GM19397 (cell line): ENCODE measurements around the gene VPS13A.

Experiments
- ATAC-seq: cut with Tn5 transposase; IDR thresholded peaks from one replicate; pipeline ENCODE4 v1.9.1; 2021; ENCODE audit warnings: mild to moderate bottlenecking, moderate library complexity; ENCODE audit not compliant: unreplicated experiment

The VPS13A gene

GRCh38 chr9:77177143-77177893, at the start of gene VPS13A:
Gene VPS13A, plus strand, starts transcription at chr9:77177534. Its CDS starts 171 bp downstream, at chr9:77177705.
- ATAC-seq: peak; percentile 94

DNA sequence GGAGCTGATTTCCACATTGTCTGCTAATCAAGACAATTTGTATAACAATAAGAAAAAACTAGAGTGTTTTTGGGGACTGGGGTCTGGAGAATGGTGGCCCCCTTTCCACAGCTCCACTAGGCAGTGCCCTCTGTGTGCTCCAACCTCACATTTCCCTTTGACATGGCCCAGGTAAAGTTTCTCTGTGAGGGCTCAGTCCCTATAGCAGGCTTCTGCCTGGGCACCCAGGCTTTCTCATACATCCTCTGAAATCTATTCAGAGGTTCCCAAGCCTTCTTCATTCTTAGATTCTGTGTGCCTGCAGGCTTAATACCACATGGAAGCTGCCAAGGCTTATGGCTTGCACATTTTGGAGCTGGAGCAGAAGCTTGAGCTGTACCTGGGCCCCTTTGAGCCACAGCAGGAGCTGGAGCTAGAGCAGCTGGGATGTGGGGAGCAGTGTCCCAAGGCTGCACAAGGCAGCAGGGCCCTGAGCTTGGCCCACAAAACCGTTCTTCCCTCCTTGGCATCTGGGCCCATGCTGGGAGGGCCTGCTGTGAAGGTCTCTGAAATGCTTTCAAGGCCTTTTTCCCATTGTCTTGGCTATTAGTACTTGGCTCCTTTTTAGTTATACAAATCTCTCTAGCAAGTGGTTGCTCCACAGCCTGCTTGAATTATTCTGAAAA, 49.1 kb upstream of the VPS13A start:
- ATAC-seq: no peak

GRCh38 chr9:77131399-77131798, 45.9 kb upstream of the VPS13A start:
- no peak for ATAC-seq

- ATAC-seq: no peak
These were observed 44.3 kb upstream of the VPS13A start for GRCh38 chr9:77133011-77133410.

DNA sequence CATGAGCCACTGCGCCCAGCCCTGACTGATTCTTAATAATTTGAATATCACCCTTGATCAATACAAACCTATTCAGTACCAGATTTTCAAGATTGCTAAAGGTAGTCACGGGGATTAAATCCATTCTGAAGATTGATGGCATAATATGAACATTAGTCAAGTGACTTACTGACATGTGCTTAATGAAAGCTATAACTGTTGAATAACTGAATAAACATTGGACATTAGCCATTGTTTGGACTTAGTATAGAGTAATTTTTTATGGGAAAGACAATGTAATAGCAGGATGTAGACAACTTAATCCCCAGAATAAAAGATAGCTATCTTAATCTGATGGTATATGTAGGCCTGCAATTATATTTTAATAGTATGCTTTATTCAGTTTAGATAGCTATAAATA, 35.0 kb upstream of the VPS13A start:
- ATAC-seq: no peak

- no peak for ATAC-seq
These were observed 27.5 kb upstream of the VPS13A start for GRCh38 chr9:77149879-77150278.

DNA sequence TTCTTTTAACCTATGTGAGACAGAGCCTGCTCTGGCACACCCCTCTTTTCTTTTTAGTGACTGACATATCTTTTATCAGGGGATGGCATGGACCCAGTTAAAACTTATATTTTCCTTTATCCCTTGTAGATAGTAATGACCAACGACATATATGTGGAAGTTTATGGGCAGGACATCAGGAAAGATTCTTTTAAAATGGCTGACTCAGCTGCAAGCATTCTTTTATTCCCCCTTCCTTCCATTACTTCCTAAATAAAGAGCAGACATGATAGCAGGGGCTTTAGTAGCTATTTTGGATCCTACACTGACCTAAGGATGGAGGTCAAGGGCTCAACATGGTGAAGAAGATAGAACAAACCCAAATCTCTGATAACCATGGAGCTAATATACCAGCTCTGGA, 25.0 kb upstream of the VPS13A start:
- no peak for ATAC-seq

- no peak for ATAC-seq
These were observed 20.5 kb upstream of the VPS13A start for GRCh38 chr9:77156646-77157371.

DNA sequence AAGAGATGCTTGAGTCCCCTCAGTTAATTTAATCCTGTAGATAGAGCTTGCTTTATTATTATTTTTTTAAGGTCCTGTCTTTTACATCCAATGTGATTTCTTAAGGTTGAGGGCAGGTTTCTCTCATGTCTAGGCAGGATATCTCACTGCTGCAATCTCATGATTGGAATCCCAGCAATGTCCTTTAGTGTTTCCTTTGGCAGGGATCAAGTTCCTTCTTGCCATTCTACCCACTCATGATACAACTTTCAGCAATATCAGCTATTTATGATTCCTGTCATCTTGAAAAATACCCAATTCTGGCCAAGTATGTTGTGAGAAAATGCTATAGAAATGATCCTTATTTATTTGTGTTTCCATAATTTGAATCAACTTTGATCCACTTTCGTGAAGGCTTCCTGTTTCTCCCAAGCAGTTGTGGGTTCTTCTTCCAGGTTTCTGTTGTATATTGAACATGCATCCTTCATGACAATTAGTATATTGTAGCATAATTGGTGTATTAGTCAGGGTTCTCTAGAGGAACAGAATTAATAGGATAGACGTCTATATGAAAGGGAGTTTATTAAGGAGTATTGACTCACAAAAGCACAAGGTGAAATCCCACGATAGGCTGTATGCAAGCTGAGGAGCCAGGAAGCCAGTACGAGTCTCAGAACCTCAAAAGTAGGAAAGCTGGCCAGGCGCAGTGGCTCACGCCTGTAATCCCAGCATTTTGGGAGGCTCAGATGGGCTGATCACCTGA, 18.4 kb upstream of the VPS13A start:
- no peak for ATAC-seq

GRCh38 chr9:77161191-77161590, 16.1 kb upstream of the VPS13A start:
- no peak for ATAC-seq

DNA sequence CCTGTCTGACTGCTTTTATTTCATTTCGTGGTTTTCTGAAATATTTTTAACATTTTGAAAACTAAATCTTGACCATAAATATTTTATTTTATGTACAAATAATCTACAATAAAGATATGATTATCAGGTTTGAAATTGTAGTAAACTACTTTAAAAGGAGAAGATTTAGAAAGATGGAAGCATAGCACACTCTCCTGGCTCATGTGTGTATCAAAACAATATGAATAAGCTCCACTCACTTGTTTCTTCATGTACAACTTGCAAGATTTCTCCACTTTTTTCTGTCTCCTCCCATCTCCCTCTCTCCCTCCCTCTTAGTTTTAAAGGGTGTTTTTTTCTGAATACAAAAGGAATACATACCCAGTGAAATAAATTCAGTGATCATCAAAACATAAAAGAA, 15.4 kb upstream of the VPS13A start:
- no peak for ATAC-seq

- ATAC-seq: no peak
These were observed 15.0 kb upstream of the VPS13A start for GRCh38 chr9:77162366-77162765.

- no peak for ATAC-seq
These were observed 13.4 kb upstream of the VPS13A start for GRCh38 chr9:77163884-77164283.

DNA sequence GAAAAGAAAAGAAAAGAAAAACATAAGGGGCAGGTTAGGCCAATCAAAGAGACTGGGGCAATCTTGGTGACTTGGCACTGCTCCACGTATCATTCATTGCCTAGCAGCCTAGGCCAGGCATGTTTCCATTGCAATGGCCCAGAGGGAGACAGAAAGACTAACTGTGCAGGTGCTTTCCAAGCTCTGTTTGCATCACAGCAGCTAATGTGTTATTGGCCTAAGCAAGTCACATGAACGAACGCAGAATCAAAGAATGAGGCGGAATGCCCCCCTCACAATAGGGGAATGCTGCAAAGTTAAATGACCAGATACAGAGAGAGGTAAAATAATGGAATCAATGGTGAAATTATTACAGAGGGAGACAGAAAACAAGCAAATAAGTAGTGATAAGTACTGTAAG, 11.1 kb upstream of the VPS13A start:
- no peak for ATAC-seq

- no peak for ATAC-seq
These were observed 6.2 kb upstream of the VPS13A start for GRCh38 chr9:77170991-77171699.

- no peak for ATAC-seq
These were observed 2.2 kb upstream of the VPS13A start for GRCh38 chr9:77175151-77175550.

DNA sequence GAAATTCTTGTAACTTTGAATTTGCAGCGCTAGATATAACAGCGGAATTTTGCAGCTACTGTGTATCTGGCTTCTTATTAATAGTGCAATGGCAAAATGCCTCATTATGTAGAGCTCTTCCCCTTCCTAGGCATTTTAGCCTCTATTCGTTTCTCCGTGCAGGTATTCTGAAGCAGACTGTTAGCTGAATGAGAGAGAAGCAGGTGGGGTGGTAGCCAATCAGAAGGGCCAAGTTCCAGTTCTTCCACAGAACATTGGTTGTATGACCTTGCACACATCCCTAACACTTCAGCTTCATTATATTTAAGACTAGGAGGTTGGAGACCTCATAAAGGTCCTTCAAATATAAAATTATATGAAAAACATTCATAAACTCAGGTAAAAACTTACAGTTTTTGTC, 1.2 kb upstream of the VPS13A start:
- ATAC-seq: no peak

GRCh38 chr9:77176686-77177142, 620 bp upstream of the VPS13A start:
- no peak for ATAC-seq

- peak; percentile 14 for ATAC-seq
These were observed 810 bp downstream of the VPS13A start for GRCh38 chr9:77177894-77178794.
